ENCODE data around the gene CDKAL1.

DNA sequence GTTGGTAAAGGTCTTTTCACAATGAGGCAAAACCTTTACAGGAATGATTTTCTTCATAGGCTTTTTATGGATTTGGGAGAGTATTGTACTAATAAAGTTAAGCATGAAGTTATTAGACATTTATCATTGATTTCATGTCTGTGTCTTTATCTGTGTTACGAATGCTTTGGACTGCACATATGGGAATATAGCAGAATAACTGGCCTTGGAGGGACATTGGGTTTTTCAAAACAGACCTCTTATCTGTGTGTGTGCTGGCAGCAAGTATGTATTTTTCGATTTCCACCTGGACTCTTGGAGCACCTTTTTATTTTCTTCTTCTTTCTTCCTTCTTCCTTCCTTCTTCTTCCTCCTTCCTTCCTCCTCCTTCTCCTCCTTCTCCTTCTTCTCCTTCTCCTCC is 74.6 kb downstream of the CDKAL1 start:
- TF ChIP-seq, protein P1, sequence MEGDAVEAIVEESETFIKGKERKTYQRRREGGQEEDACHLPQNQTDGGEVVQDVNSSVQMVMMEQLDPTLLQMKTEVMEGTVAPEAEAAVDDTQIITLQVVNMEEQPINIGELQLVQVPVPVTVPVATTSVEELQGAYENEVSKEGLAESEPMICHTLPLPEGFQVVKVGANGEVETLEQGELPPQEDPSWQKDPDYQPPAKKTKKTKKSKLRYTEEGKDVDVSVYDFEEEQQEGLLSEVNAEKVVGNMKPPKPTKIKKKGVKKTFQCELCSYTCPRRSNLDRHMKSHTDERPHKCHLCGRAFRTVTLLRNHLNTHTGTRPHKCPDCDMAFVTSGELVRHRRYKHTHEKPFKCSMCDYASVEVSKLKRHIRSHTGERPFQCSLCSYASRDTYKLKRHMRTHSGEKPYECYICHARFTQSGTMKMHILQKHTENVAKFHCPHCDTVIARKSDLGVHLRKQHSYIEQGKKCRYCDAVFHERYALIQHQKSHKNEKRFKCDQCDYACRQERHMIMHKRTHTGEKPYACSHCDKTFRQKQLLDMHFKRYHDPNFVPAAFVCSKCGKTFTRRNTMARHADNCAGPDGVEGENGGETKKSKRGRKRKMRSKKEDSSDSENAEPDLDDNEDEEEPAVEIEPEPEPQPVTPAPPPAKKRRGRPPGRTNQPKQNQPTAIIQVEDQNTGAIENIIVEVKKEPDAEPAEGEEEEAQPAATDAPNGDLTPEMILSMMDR (IDR thresholded peaks at IDR 0.05; ENCODE audit: low read depth, low read length), result no peak
- no peak for TF ChIP-seq EZH2phosphoT487 (IDR thresholded peaks at IDR 0.05; ENCODE audit: low read depth)
